Tongue (tissue), 2 donors: ENCODE measurements around the gene CFAP92. TPM values are rescaled to one million over a fixed set of nuclear protein-coding genes. Genes with fewer than 3 reads are reported as not detected.
"Not testable (repeated sequence)": the region's sequence is repeated elsewhere in the genome, so short reads cannot be mapped to it uniquely, and the experiment has no call there.

Experiments
- DNase-seq: peaks from one replicate; pipeline ENCODE4 v3.0.0-alpha.2; 2015
- total RNA-seq: library from RNA; depleted of rRNA; stranded (reverse); fragments of >200 nt; gene quantifications from one replicate; pipeline ENCODE4 v1.2.3, GENCODE V29; 2014

CFAP92 gene
- total RNA-seq, 1 donor from 2014 or later = 0.10 TPM

DNA sequence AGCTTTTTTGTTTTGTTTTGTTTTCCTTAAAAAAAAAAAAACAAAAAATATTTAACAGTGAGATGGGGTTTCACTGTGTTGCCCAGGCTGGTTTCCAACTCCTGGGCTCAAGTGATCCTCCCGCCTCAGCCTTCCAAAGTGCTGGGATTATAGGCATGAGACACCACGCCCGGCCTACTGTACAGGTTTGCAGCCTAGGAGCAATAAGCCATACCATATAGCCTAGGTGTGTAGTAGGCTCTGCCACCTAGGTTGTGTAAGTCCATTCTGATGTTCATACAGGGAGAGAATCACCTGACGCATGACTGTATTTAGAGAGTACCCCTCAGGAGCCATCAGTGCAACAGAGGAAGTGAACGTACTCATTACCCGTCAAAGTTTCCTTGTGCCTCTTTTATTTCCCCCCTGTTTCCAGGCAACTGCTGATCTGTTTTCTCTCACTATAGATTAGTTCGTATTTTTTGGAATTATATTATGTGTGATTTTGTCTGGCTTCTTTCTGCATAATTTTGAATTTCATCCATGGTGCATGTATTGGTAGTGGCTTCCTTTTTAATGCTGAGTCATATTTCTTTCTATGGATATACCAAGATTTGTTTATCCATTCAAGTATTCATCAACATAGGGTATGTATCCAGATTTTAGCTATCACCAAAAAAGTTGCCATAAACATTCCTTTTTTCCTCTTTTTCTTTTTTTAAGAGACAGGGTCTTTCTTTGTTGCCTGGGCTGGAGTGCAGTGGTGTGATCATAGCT, 104.6 kb downstream of the CFAP92 start:
- no peak for DNase-seq

DNA sequence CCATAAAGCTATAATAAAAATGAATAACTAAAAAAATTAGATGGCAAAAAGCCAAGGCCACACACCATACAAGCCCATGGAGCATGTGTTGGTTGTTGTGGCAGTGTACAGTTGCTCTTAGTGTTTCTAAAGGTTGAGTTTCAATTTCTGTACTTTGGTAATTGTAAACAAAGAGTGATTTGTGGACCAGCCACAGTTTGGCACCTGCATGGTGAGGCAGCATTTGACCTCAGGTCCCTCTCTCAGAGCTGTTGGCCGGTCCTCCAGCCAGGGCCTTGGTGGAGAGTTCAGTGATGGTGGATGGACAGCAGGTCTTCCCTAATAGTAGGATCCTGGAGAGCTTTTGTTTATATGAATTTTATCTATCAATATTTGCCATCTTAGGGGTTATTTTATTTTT, 108.9 kb downstream of the CFAP92 start:
- DNase-seq = no peak

DNA sequence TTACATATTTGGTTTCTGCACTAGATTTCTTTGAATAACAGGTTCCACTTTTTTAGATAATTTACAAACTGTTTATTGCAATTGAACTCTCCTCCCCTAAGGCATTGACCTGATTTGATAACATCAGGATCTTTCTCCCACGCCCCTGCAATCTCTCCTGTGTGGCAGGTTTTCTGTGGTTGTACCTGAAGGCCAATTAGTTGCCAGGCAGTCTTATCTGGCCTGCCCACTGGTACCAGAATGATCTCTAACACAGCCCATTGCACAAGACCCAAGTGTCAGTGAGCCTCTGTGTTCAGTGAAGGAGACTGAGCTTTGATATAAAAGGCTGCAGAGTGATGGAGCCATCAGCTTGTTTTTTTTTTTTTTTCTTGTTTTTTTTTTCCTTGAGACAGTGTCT, 111.2 kb downstream of the CFAP92 start:
- no peak for DNase-seq

DNA sequence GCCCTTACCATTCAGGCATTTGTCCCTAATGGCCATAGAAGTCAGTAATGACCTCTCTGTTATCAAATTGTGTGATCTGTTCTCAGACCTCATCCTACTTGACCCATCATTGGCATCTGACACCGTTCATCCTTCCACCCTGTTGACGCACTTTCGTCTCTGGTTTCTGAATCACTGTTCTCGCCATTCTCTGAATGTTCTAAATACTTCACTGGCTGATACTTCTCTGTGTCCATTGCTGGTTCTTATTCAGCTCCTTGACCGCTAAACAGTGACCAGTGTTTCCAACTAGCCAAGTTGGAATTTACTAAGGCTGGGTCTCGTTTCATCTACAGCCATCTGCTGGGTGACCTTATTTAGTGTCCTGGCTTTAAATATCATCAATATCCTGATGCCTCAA, 112.3 kb downstream of the CFAP92 start:
- DNase-seq = no peak

DNA sequence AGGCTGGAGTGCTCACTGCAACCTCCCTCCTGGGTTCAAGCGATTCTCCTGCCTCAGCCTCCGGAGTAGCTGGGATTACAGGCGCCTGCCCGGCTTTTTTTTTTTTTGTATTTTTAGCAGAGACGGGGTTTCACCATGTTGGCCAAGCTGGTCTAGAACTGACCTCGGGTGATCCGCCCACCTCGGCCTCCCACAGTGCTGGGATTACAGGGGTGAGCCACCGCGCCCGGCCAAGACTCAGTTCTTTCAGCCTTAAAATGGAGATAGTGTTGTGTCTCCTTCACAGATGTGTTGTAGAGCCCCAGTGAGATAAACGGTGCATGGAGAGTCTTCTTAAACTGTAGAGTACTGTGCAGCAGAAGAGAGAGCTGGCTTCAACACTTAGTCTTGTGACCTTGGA, 113.4 kb downstream of the CFAP92 start:
- not testable (repeated sequence) for DNase-seq

DNA sequence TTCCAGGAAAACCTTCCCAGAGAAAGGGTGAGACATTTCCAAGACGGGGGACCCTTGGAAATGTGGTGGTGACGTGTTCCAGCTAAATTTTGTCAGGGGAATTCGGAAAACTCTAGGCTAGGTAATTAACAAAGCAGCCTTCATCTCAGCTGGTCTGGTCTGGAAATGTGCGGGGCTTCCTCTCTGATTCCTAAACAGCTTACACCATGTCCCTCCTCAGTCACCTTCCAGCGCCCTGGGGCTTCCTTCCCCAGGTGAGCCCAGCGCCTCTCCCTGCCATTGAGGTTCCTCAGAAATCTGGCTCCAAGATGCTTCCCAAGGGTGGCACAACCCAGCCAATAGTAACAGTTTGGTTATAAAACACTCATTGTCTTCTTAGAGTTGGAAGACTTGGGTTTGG, 113.9 kb downstream of the CFAP92 start:
- DNase-seq = no peak

DNA sequence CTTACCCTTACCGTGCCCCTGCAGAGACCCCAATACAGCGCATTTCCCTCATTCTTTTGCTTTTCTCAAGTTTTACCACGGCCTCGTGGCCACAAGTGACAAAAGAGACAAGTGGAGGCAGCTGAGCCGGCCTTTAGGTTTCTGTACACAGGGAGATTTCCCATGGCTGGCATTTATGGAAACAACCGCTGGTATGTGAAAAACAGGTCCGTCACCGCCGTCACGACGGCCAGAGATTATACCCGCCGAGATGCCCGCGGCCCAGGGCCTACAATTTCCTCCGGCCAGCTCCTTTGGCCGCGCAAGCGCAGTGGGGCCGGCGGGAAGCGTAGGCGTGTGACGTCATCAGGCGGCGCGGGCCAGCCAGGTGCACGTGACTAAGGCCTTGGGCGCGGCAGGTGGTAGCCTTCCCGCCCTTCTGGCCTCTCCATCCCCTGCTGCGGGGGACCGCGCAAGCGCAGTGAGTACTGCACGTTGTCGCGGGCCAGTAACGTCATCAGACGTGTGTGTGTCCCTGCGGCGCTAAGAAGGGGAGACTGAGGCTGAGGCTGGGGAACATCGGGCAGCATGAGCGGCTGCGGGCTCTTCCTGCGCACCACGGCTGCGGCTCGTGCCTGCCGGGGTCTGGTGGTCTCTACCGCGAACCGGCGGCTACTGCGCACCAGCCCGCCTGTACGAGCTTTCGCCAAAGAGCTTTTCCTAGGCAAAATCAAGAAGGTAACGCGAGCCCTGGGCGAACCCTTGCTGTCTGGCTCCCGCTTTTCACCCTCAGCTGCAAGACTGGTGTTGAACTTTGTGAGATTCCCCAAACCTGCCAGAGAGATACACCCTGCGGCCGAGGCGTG, 114.5 kb downstream of the CFAP92 start, which contains the start of gene ACAD9:
ACAD9 (plus strand) TSS at position 496 of the 845 bp plus-strand sequence; CDS start at position 568, 72 bp downstream.
- peak; percentile 99 for DNase-seq

DNA sequence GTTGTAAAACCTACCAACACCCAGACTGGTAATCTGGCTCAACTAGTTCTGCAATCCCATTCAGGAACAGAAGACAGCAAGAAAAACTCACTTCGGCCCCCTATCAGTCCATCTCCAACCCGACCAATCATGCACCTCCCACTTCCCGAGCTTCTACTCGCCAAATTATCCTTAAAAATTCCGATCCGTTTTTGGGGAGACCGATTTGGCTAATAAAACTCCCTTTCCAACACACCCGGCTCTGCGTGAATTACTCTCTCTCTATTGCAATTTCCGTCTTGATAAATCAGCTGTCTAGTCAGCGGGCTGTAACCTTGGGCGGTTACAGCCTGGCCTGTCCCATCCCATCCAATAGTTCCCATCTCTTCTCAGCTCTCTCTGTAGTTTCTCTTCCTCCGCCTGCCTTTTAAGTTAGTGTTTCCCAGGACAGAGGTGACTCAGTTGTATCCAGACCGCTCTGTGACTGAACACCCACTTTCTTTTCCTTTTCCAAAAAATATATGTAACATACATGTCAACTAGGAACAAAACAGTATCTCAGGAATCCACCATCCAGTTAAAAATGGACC, 115.2 kb downstream of the CFAP92 start:
- DNase-seq = peak; percentile 59

DNA sequence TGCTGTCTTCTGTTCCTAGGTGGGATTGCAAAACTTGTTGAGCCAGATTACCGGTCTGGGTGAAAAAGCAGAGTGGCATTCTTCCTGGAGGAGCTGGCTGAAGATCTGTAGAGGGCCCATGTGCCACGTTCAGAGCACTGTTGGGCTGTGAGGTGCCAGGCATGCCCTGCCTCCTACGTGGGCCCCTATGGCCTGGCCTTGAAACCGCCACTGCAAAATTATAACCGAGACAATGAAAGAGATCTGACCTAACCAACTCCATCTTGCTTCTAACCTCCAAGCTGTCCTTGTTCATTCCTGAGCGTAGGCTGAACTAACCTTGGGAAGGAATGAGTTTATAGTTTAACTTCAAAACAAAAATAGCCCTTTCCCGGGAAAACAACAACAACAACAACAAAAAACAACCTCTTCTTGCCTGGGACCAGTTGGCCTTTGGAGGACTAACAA, 115.8 kb downstream of the CFAP92 start:
- no peak for DNase-seq

DNA sequence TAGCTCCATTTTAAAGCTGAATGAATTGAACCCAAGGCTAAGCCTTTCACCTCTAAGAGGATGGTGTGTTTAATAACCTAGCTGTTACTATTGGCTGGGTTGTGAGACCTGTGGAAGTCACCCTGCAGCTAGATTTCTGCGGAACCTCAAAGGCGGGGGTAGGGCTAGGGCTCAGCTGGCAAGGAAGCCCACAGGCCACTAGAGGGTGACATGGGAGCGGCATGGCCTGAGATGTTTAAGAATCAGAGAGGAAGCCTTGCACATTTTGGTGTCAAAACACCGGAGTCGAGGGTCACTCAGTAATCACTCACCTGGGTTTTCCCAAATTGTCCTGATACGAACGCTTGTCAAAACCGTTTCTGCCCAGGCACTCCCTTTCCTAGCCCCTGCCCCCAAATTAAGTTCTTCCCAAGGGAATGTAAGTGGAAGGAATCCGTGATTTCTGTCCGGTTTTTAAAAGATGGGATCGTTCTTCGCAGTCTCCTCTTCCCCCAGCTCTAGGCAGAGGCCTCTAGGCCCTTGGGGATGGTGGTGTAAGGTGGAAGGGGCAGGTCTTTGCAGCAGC, 118.2 kb downstream of the CFAP92 start:
- DNase-seq = peak; percentile 26

DNA sequence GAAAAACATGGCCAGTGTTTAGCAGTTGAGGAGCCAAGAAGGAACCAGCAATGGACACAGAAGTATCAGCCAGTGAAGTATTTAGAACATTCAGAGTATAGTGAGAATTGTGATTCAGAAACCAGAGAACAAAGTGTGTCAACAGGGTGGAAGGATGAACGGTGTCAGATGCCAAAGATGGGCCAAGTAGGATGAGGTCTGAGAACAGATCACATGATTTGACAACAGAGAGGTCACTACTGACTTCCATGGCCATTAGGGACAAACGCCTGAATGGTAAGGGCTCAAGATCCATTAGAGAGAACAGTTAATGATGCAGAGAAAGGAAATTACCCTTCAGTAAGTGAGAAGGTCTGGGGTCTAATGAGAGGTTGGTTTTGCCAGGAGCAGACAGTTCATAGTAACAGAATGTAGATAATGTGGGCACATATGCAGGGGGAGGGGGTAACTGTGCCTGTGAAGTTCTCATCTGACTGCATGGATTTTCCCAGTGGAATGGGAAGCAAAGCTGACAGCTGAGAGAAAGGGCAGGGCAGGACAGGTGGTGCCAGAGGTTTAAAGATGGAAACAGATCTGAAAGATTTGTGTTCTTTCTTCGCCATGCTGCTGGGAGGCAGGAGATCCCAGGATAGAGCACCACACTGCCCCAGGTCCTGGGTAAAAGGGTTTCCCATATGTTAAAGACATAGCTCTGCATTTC, 119.2 kb downstream of the CFAP92 start:
- DNase-seq = peak; percentile 44

DNA sequence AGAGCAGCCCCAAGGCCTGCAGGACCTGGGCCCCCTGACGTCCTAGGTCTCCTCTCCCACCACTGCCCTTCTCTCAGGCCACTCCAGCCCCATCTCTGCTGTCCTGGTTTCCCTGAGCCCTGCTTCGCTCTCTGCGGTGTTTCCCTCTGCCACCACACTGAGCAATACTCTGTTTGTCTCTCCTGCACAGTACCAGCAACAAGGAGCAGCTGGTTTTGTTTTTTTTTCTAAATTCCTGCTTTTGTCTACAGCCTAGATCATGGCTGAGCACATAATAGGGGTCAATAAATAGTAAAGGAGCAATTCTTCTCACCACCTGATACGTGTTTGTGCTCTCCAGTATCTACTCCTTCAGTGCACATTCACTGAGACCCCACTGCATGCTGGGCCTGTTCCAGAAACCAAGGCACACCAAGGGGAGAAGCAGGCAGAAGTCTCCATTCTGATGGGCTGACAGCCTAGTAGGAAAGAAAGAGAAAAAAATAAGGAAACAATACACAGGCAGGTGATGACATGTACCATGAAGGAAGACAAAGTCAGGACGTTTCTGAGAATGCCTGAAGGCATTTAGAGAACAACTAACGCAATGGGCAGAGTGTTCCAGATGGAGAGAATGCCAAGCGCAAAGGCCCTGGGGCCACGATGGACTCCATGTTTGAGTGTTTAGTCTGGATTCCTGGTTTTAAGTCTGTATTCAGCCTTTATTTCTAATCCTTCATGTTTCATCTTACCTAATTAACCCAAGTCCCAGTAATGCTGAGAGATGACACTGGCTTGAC, 120.4 kb downstream of the CFAP92 start:
- DNase-seq = no peak

DNA sequence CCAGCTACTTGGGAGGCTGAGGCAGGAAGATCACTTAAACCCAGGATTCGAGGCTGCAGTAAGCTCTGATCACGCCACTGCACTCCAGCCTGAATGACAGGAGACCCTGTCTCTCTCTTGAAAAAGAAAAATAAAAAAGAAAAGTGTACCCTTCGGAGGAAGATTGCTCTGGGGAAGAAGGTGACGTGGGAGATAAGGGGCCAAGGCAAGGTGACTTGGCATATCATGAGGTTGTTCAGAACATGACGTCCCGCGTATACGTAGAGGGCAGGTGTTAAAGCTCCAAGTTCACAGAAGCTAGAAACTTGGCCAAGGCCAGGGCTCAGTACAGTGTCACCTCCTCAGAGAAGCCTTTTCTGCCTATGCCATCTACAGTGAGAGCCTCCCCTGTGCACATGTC, 121.1 kb downstream of the CFAP92 start:
- no peak for DNase-seq

DNA sequence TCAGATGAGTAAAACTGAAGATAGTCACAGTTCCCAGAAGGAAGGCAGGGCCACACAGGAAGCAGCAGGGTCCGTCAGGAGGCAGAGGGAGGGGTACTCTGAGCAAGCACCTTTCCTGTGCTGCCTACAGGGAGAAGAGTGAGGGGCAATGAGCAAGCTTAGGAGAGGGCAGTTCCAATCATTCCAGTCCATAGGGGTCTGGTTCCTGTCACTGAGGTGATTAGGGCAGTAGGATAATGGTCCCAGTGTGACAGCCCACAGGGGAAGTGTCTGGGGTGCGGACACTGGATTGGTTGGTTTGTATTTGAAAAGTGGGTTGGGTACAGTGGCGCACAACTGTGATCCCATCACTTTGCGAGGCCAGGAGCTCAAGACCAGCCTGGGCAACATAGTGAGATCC, 121.6 kb downstream of the CFAP92 start:
- no peak for DNase-seq

DNA sequence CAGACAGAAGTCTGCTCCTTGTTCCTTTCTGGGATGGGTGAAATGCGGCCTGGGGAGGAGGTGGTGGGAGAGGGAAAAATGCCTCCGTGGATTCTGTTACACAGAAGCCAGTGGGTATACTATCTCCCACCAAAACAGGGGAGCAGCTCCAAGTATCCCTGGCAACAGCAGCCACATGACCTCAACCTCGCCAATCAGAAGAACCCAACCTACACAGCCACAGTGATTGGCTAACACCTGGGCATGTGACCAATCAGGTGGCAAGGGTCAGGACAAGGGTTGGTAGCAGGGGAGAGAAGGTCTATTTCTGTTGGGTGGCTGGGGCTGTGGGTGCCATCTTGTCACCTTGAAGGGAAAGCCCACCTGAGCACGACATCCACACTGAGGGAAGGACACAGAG, 123.5 kb downstream of the CFAP92 start:
- DNase-seq = no peak

DNA sequence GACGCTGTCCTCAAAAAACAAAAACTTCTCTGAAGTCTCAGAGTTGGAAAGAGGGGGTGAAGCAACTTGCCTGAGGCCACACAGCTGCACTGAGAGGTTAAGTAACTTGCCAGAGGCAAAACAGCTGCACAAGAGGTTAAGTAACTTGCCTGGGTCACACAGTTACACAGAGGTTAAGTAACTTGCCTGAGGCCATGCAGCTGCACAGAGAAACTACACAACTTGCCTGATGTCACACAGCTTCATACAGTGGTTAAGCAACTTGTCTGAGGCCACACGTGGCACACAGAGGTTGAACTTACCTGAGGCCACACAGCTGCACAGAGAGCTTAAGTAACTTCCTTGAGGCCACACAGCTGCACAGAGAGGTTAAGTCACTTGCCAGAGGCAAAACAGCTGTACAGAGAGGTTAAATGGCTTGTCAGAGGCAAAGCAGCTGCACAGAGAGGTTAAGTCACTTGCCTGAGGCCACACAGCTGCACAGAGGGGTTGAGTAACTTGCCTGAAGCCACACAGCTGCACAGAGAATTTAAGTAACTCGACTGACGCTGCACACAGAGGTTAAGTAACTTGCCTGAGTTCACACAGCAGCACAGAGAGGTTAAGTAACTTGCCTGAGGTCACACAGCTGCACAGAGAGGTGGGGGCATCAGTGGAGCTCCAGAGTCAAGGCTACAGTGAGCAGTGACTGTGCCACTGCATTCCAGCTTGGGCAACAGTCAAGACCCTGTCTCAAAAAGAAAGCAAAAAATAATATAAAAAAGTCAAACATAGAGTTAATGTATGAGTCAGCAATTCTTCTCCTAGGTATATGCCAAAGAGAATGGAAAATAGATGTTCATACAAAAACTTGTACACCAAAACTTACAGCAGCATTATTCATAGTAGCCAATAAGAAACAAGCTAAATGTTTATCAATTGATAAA, 126.4 kb downstream of the CFAP92 start:
- DNase-seq = no peak

DNA sequence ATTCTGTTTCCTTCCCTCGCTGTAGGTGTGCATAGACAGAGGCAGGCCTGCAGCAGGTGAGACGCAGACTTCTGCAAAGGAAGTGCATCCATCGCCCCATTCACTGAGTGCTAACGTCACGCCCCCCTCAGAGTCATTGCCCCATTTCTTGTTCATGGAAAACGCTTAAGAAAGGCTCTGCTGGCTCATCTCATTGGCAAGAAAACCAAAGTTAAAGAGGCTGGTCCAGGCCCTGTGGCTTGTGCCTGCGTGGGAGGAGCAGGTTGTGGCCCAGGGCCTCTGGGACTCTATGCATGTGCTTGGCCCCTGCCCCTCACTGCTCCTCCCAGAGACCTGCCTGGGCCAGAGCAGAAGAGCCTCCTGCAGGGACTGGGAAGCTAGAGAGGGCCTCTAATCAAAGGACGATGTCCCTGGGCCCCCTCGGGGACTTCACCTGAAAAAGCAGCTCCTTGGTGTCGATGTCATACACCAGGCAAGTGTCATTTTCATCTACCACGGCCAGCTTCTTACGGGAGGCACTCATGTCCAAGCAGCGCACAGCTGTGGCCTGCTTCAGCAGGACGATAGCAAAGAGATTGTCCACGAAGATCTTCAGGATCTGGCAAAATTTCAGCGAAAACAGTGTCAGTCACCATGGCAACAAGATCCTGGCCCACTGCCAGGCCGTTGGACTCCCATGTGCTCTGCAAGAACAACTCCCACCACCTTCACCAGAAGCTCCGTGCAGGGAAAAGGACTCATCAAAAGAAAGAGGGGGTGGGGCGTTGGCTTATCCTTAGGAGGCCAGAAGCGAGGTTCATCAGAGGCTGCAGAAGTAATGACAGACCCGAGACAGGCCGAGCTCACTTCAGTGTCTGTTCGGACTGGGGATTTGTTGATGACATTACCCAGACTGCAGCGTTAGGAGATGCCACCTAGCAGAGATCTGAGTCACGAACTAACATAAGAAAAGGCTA, 128.7 kb downstream of the CFAP92 start:
- DNase-seq = peak; percentile 62

DNA sequence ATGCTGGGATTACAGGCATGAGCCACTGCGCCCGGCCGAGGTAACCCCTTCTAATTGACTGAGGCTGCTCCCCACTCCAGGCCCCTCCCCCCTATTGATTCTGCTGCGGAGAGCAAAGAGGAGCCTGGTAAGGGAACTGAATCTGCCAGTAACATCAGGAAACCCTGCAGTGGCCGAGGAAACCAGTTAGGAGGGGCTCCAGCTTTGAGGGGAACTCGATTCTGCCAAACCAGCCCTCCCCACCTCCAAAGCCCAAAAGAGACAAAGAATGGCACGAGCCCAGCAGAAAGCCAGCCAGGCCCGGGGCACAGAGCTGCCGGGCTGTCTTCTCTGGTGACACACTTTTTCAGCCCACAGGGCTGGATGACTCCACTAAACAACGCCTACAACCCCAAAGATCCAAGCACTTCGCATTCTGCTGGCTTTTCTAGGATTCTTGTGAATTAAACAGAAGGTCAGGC, 129.5 kb downstream of the CFAP92 start:
- DNase-seq = peak; percentile 53

DNA sequence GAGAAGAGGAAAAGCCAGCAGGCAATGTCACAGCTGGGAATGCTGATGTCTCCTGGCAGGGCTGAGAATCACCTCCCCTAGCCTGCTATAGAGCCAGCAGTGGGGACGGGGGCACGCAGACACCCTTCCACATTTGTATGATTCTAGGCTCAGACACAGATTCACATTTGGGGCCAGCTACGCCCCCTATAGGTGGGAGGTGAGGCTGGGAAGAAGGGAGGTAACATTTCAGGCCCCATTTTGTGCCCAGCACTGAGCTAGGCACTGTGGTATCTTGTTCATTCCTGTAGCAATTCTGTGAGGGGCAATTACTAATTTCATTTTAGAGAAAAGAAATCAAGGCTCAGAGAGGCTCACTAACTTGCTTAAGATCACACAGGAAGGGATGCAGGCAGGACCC, 130.3 kb downstream of the CFAP92 start:
- DNase-seq = no peak
